DLD1 (cell line): ENCODE results near the gene LAMA5.

Experiments used
- in situ Hi-C: cut with HindIII; loops from 2 replicates; pipeline ENCODE4 v1.10.0; 2017; ENCODE audit warnings: low sequenced_read_pairs

Gene LAMA5

GRCh38 chr20:62350098-62350628 is 16.9 kb downstream of the LAMA5 start:
- in situ Hi-C loops: no loop called here

GRCh38 chr20:62349556-62350097 is 17.5 kb downstream of the LAMA5 start:
- in situ Hi-C loops: no loop called here

- in situ Hi-C loops: no loop called here
Measured at GRCh38 chr20:62348604-62349003, 18.5 kb downstream of the LAMA5 start.

DNA sequence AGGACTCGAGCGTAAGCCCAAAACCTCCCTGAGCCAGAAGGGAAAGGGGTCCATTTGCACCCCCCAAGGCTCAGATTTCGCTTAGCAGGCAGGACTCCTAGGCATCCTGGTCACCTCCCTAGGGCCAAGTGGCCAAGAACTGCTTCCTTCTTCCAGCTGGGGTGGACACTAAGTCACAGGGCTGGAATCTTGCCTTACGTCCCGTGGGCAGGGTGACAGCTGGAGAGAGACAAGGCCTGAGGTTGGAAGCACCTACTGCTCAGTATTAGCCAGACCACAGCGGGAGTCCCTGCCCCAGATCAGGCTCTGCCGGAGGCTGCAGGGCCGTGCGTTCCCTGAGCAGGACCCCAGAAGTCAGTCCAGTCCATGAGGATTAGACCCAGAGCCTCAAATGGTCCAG is 19.7 kb downstream of the LAMA5 start:
- in situ Hi-C loops: no loop called here

GRCh38 chr20:62347151-62347404 is 20.0 kb downstream of the LAMA5 start:
- in situ Hi-C loops: no loop called here

DNA sequence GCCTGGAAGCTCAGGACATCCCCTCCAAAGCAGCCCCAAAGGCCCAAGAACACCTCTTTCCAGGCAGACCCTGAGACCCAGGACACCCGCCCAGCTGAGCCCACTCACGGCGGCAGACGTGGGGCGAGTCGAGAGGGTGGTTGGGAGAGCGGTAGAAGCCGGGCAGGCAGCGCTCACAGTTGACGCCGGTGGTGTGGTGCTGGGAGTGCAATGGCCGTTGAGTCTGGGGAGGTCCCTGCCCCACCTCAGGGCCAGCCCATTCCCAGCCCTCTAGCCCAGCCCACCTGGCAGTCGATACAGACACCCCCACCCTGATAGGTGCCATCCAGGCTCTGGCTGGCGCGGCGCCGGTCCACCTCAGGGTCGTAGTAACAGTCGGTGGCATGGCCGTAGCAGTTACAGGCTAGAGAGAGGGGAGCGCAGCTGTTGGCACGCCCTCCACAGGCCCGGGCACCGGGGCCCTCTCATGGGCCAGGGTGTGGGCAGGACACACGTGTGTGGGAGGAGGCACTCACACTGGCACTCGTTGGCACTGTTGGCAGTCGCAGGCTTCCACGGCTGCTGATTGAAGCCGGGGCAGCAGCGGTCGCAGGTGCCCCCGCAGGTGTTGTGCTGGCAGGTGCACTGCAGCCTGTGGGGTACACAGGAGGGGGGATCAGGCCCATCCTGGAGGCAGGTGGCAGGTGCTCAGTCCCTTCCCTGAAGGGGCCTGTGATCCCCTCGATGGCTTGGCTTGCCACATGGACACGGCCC is 20.5 kb downstream of the LAMA5 start:
- in situ Hi-C loops: no loop called here

GRCh38 chr20:62345681-62346370 is 21.3 kb downstream of the LAMA5 start:
- in situ Hi-C loops: no loop called here

GRCh38 chr20:62344782-62345181 is 22.3 kb downstream of the LAMA5 start:
- in situ Hi-C loops: no loop called here

GRCh38 chr20:62344092-62344491 is 23.0 kb downstream of the LAMA5 start:
- in situ Hi-C loops: no loop called here

DNA sequence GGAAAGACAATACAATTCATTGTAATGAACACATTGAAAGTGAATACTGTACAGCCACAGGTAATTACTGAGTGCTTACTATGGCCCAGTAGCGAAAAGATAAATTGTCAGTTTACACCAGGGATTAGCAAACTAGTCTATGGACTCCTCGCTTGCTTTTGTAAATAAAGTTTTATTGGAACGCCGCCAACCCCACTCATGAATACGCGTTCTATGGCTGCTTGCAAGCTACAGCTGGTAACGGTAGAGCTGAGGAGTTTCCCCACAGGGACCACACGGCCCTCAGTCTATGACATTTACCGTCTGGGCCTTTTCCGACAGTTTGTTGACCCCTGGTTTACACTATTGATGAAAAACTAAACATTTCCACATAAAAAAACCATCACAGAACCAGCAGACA is 24.2 kb downstream of the LAMA5 start:
- in situ Hi-C loops: no loop called here

DNA sequence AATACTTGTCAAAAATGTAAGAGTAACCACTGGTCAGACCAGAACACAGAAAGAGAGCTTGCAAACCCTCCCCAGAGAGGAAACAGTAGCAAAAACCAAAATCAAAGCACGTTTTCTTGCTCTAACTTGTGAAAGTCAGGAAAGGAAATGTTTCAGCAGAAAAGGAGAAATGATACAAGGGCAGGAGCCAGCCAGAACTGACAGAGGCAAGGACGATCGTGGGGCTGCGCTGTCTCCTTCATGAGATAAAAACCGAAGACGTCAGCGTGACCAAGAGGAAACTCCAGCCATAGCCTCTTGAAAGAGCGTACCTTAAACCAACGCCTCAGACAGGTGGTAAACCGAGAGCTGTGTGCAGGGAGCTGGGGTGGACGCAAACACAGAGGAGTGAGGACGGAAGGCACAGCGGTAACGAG is 27.5 kb downstream of the LAMA5 start:
- in situ Hi-C loops: no loop called here

DNA sequence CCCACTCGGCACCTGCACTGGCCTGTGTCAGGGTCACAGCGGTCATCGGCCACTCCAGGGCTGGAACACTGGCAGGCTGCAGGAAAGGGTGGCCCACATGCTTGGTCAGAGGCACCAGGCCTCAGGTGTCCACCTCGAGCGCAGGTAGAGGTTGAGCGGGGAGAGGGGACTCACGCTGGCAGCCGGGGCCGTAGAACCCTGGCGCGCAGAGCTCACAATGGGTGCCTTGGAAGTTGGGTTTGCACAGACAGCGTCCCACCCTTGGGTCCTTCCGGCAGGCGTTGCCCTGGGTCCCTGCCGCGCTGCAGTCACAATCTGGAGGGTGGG is 28.9 kb downstream of the LAMA5 start:
- in situ Hi-C loops: no loop called here

- in situ Hi-C loops: no loop called here
Measured at GRCh38 chr20:62337558-62338293, 29.4 kb downstream of the LAMA5 start.

- in situ Hi-C loops: no loop called here
Measured at GRCh38 chr20:62336775-62337557, 30.1 kb downstream of the LAMA5 start.

DNA sequence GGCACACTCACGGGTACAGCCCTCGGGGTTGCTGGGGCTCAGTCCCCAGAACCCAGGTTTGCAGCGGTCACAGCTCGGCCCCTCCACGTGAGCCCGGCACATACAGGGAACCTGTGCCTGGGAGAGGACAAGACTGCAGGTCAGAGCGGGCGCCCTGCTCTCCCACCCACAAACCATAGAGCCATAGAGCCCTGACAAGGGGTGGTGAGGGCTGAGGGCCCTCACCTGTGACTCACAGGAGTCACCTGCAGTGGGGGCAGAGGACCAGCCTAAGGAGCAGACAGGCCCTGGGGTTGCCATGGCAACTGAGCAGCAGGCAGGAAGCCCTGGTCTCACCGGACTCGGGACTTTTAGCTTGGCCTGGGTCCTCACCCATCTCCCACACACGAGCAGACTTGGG is 30.8 kb downstream of the LAMA5 start:
- in situ Hi-C loops: no loop called here

DNA sequence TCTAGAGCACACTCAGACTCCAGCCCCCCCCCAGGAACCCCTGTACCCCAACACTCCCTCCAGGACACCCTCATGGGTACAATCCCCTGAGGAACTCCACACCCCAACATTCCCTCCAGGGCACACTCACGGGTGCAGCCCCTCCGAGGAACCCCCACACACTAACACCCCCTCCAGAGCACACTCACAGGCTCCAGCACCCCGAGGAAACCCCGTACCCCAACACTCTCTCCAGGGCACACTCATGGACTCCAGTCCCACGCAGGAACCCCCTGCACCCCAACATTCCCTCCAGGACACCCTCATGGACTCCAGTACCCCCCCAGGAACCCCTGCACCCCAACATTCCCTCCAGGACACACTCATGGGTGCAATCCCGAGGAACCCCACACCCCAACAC is 31.6 kb downstream of the LAMA5 start:
- in situ Hi-C loops: no loop called here

- in situ Hi-C loops: no loop called here
Measured at GRCh38 chr20:62334881-62335280, 32.2 kb downstream of the LAMA5 start.

GRCh38 chr20:62333820-62334595 is 33.1 kb downstream of the LAMA5 start:
- in situ Hi-C loops: no loop called here

DNA sequence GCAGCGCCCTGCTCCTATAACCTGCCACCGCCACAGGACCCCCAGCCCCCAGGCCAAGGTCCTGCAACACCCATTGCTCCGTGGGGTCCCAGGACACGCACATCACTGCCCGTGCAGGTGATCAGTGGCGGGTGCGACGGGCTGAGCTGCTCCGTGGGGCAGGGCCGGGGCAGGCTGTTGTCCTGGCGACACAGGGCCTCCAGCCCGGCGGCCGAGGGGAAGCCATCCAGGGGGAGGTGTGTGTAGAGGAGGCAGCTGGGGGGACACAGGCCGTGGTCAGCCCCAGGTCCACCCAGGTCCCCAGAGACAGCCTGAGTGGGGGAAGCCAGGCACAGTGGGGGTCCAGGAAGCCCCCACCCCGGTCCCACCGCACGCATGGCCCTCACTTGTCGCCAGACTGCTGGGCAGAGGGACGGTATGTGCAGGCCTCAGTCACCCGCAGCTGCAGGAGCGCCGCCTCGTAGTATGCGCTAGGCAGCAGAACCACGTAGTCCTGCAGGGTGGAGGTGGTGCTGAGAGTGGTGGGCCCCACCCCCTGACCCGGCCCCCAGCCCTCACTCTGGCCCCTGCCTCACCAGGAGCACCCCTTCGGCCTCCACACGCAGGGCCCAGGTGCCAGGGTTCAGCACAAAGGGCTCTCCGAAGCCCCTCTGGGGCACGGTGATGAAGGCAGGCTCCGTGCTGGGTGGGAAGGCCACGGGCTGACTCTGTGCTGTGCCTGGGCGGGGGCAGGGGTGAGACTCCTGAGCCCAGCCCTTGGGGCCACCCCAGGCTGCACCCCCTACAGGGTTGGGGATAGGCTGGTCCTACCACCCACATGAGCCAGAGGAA is 33.9 kb downstream of the LAMA5 start:
- in situ Hi-C loops: no loop called here
